Trophoblast cell (in vitro differentiated cells and primary cell): ENCODE measurements around the gene BBS9.
"Not testable (repeated sequence)": the region's sequence is repeated elsewhere in the genome, so short reads cannot be mapped to it uniquely, and the experiment has no call there.

Source experiments
- DNase-seq, 2 donors: peaks; one replicate each; pipeline ENCODE4 v3.0.0-alpha.2; 2016
- H2AFZ ChIP-seq: 2 replicates; pipeline ENCODE4 v1.6.1; 2013; ENCODE audit warnings: low read length, moderate library complexity, mild to moderate bottlenecking; ENCODE audit not compliant: insufficient read depth, poor library complexity
- H2AK5ac ChIP-seq: 2 replicates; pipeline ENCODE4 v1.6.1; 2013; ENCODE audit warnings: mild to moderate bottlenecking, low read length
- H2BK120ac ChIP-seq: 2 replicates; pipeline ENCODE4 v1.6.1; 2013; ENCODE audit warnings: low read length, mild to moderate bottlenecking, moderate library complexity; ENCODE audit not compliant: insufficient read depth, poor library complexity
- H2BK12ac ChIP-seq: 2 replicates; pipeline ENCODE4 v1.6.1; 2013; ENCODE audit warnings: mild to moderate bottlenecking, low read length, moderate library complexity
- H2BK5ac ChIP-seq: 2 replicates; pipeline ENCODE4 v1.6.1; 2013; ENCODE audit warnings: low read length, low read depth, moderate library complexity, mild to moderate bottlenecking; ENCODE audit not compliant: poor library complexity
- H3K14ac ChIP-seq: 2 replicates; pipeline ENCODE4 v1.6.1; 2013; ENCODE audit warnings: mild to moderate bottlenecking, low read length
- H3K18ac ChIP-seq: 2 replicates; pipeline ENCODE4 v1.6.1; 2013; ENCODE audit warnings: mild to moderate bottlenecking, low read length
- H3K23ac ChIP-seq: 2 replicates; pipeline ENCODE4 v1.6.1; 2013; ENCODE audit warnings: low read length
- H3K27ac ChIP-seq: 2 replicates; pipeline ENCODE4 v1.5.1; 2013; ENCODE audit warnings: low read depth, mild to moderate bottlenecking, inconsistent platforms, low read length, moderate library complexity
- H3K27me3 ChIP-seq: 2 replicates; pipeline ENCODE4 v1.6.1; 2013; ENCODE audit warnings: inconsistent platforms, mild to moderate bottlenecking, low read length, moderate library complexity; ENCODE audit not compliant: insufficient read depth
- H3K36me3 ChIP-seq, 2 experiments: 1 replicate in 1 of 2; 2 replicates in 1 of 2; pipeline ENCODE4 v1.6.1; 2013; ENCODE audit warnings: low read length in 2 of 2, mild to moderate bottlenecking in 2 of 2, moderate library complexity in 1 of 2; ENCODE audit not compliant: insufficient read depth in 2 of 2, control insufficient read depth in 1 of 2
- H3K4ac ChIP-seq: 2 replicates; pipeline ENCODE4 v1.6.1; 2013; ENCODE audit warnings: low read depth, mild to moderate bottlenecking, low read length, moderate library complexity
- H3K4me1 ChIP-seq, 2 experiments: 1 replicate in 1 of 2; 2 replicates in 1 of 2; pipeline ENCODE4 v1.6.1; 2013; ENCODE audit warnings: low read length in 2 of 2, mild to moderate bottlenecking in 2 of 2, moderate library complexity in 1 of 2; ENCODE audit not compliant: insufficient read depth in 2 of 2, control insufficient read depth in 1 of 2
- H3K4me2 ChIP-seq: 2 replicates; pipeline ENCODE4 v1.6.1; 2013; ENCODE audit warnings: inconsistent platforms, mild to moderate bottlenecking, low read length, moderate library complexity
- H3K4me3 ChIP-seq: 2 replicates; pipeline ENCODE4 v1.5.1; 2013; ENCODE audit warnings: mild to moderate bottlenecking, low read depth, low read length, inconsistent platforms
- H3K79me1 ChIP-seq: one replicate; pipeline ENCODE4 v1.6.1; 2013; ENCODE audit warnings: low read length
- H3K79me2 ChIP-seq: 2 replicates; pipeline ENCODE4 v1.6.1; 2013; ENCODE audit warnings: low read length, mild to moderate bottlenecking; ENCODE audit not compliant: control insufficient read depth, insufficient read depth, poor library complexity
- H3K9ac ChIP-seq: 2 replicates; pipeline ENCODE4 v1.6.1; 2013; ENCODE audit warnings: mild to moderate bottlenecking, low read length
- H3K9me3 ChIP-seq: 2 replicates; pipeline ENCODE4 v1.6.1; 2013; ENCODE audit warnings: low read depth, mild to moderate bottlenecking, control low read depth, inconsistent platforms, low read length; ENCODE audit not compliant: insufficient read depth
- H4K12ac ChIP-seq: 2 replicates; pipeline ENCODE4 v1.6.1; 2013; ENCODE audit warnings: low read depth, mild to moderate bottlenecking, low read length, moderate library complexity
- H4K8ac ChIP-seq: 2 replicates; pipeline ENCODE4 v1.6.1; 2013; ENCODE audit warnings: low read depth, mild to moderate bottlenecking, low read length, moderate library complexity
- H4K91ac ChIP-seq: one replicate; pipeline ENCODE4 v1.6.1; 2013; ENCODE audit warnings: low read depth, mild to moderate bottlenecking, low read length, moderate library complexity
- WGBS: extraction: QIAGEN DNeasy Blood & Tissue Kit; methylation state at CpG from one replicate; pipeline ENCODE4 v1.1.7; 2013; ENCODE audit warnings: missing lambda C conversion rate; ENCODE audit not compliant: insufficient read length, insufficient coverage; ENCODE audit errors: extremely low coverage; 5-methylcytosine and 5-hydroxymethylcytosine counted together

The BBS9 gene

DNA sequence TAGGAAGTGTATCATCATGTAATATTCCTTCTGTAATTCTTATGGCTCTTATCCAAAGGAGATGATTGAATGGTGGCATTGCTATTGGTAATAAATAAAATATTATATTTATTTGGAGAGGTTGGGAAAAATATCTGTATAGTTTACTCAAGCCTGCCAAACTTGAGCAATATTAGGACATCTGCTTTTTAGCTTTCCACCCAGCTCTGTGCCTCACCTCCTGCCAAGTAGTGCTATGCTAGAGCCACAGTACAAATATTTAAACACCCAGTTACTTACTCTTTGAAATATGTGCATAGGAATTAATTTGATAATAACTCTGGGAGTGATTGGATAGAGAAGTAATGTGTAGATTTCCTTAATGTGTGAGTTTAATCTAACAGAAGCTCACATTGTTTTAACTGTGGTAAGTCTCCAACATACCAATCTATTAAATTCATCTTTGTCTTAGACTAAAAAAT is 129.2 kb downstream of the BBS9 start:
- no peak overlapping the region for H4K91ac ChIP-seq
- no peaks in the 10 kb centered on the region for H3K79me2 ChIP-seq
- no peak overlapping the region for H3K27ac ChIP-seq
- H2BK5ac ChIP-seq, result no peak overlapping the region
- H3K36me3 ChIP-seq, result no peaks in the 10 kb centered on the region
- no peak overlapping the region for H2AFZ ChIP-seq
- no peak overlapping the region for H3K4me3 ChIP-seq
- H3K14ac ChIP-seq, result no peak overlapping the region
- H3K9ac ChIP-seq, result no peak overlapping the region
- no peaks in the 10 kb centered on the region for H3K27me3 ChIP-seq
- no peaks in the 10 kb centered on the region for H3K79me1 ChIP-seq
- H3K4ac ChIP-seq, result no peak overlapping the region
- H4K8ac ChIP-seq, result no peak overlapping the region
- H3K9me3 ChIP-seq, result no peaks in the 10 kb centered on the region
- peak in 1 of 2 donors; percentile 1 for DNase-seq
- no peak overlapping the region for H2AK5ac ChIP-seq
- no peak overlapping the region for H3K18ac ChIP-seq
- H3K4me1 ChIP-seq, result no peaks in the 10 kb centered on the region
- H2BK12ac ChIP-seq, result no peak overlapping the region
- H3K4me2 ChIP-seq, result no peak overlapping the region
- H4K12ac ChIP-seq, result no peak overlapping the region
- no peak overlapping the region for H3K23ac ChIP-seq
- no peak overlapping the region for H2BK120ac ChIP-seq

DNA sequence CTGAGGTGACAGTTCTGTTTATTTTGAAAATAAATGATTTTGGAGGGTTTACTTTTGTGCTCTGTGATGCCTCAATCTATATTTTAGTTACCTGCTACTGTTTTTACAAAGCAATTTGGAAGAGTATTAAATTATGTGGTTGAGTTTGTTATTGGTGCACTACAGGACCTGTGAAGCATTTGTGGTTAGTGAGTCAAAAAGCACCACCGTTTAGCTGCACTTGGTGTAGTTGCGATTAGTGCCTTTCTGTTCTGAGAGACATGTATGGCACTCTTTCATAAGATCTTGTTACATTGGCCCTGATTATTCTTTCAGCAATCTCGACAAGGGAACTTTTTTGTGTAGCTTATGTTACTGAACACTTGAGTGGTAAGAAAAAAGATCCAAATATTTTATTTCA is 132.2 kb downstream of the BBS9 start:
- no peak overlapping the region for H3K27ac ChIP-seq
- no peak overlapping the region for H2AK5ac ChIP-seq
- no peak overlapping the region for H3K14ac ChIP-seq
- WGBS, result no CpG with 5 or more reads among the region's 3 CpGs
- no peak overlapping the region for H4K12ac ChIP-seq
- no peaks in the 10 kb centered on the region for H3K36me3 ChIP-seq
- H4K91ac ChIP-seq, result no peak overlapping the region
- H3K79me2 ChIP-seq, result no peaks in the 10 kb centered on the region
- H3K4ac ChIP-seq, result no peak overlapping the region
- no peak for DNase-seq
- H2BK12ac ChIP-seq, result no peak overlapping the region
- H3K27me3 ChIP-seq, result no peaks in the 10 kb centered on the region
- H2AFZ ChIP-seq, result no peak overlapping the region
- no peak overlapping the region for H3K9ac ChIP-seq
- H2BK120ac ChIP-seq, result no peak overlapping the region
- H3K18ac ChIP-seq, result no peak overlapping the region
- no peak overlapping the region for H3K4me3 ChIP-seq
- no peaks in the 10 kb centered on the region for H3K9me3 ChIP-seq
- H3K4me1 ChIP-seq, result no peaks in the 10 kb centered on the region
- no peaks in the 10 kb centered on the region for H3K79me1 ChIP-seq
- H4K8ac ChIP-seq, result no peak overlapping the region
- H3K23ac ChIP-seq, result no peak overlapping the region
- H2BK5ac ChIP-seq, result no peak overlapping the region
- H3K4me2 ChIP-seq, result no peak overlapping the region

DNA sequence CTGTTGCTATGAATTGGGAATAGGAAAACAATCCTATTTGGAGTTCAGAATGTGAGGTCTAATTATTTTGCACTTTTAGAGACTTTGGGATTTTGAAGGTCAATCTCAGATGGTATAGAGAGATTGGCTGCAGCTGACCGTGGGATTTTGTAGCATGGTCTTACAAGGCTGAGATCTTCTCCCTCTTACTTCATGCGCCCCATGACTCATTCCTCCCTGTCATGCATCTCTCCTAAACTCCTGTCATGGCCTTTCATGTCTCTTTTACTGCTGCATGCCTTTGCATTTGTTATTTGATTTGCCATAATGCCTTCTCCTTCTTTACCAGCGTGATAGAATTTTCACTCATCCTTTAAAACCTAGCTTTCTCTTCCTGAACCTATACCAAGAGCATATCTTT is 133.1 kb downstream of the BBS9 start:
- Histone ChIP-seq H2BK120ac (no peak overlapping the region), H3K79me2 (no peaks in the 10 kb centered on the region), H2AFZ (no peak overlapping the region), H3K4me3 (no peak overlapping the region), H4K91ac (no peak overlapping the region), H3K4me2 (no peak overlapping the region), H3K9ac (no peak overlapping the region), H2AK5ac (no peak overlapping the region), H3K36me3 (no peaks in the 10 kb centered on the region), H4K12ac (no peak overlapping the region), H2BK12ac (no peak overlapping the region), H3K79me1 (no peaks in the 10 kb centered on the region), H3K23ac (no peak overlapping the region), H3K4me1 (no peaks in the 10 kb centered on the region), H3K27ac (no peak overlapping the region), H4K8ac (no peak overlapping the region), H3K27me3 (no peaks in the 10 kb centered on the region), H3K14ac (no peak overlapping the region), H3K4ac (no peak overlapping the region), H3K18ac (no peak overlapping the region), H3K9me3 (no peaks in the 10 kb centered on the region), H2BK5ac (no peak overlapping the region)
- no CpG with 5 or more reads among the region's 3 CpGs for WGBS
- no peak for DNase-seq

DNA sequence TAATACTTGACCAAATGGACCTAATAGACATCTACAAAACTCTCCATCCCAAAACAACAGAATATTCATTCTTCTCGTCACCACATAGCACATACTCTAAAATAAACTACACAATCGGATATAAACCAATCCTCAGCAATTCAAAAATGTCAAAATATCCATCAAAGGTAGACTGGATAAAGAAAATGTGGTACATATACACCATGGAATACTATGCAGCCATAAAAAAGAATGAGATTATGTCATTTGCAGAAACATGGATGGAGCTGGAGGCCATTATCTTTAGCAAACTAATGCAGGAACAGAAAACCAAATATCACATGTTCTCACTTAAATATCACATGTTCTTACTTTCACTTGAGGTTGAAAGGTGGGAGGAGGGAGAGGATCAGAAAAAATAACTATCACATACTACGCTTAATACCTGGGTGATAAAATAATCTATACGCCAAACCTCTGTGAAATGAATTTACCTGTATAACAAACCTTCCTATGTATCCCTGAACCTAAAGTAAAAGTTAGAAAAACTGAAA is 142.5 kb downstream of the BBS9 start:
- not testable (repeated sequence) for H4K91ac ChIP-seq, H3K9ac ChIP-seq, H3K18ac ChIP-seq, H3K79me1 ChIP-seq, H3K27me3 ChIP-seq, H2BK12ac ChIP-seq, H3K4me1 ChIP-seq, H2AFZ ChIP-seq, H3K4me3 ChIP-seq, H3K4ac ChIP-seq, H2BK5ac ChIP-seq, H3K9me3 ChIP-seq, H3K23ac ChIP-seq, H4K12ac ChIP-seq, H2BK120ac ChIP-seq, H3K79me2 ChIP-seq, DNase-seq, H4K8ac ChIP-seq, H3K4me2 ChIP-seq, H3K14ac ChIP-seq, H3K36me3 ChIP-seq, H3K27ac ChIP-seq, H2AK5ac ChIP-seq
- WGBS, result 100% methylated on average over 2 of the region's 4 CpGs
